GM23338 (cell line): ENCODE results near the gene TRNP1. TPM values are rescaled to one million over a fixed set of nuclear protein-coding genes. Genes with fewer than 3 reads are reported as not detected.

Source experiments
- ATAC-seq: fragments of 200-7000 bp; cut with Tn5 transposase; 3 replicates; pipeline ENCODE4 v1.9.1; 2020
- DNase-seq: peaks from one replicate; pipeline ENCODE4 v3.0.0-alpha.2; 2015; ENCODE audit warnings: low spot score
- H2AFZ ChIP-seq: fragments of 200-600 bp; sonication (generic); 2 replicates; pipeline ENCODE4 v1.8.0; 2016; ENCODE audit warnings: antibody characterized with exemption, mild to moderate bottlenecking, moderate library complexity
- H3F3A ChIP-seq: fragments of 200-600 bp; sonication (generic); replicated peaks from 2 replicates; pipeline ENCODE4 v1.8.0; 2017; ENCODE audit warnings: antibody characterized with exemption, mixed run types, low read depth
- H3K27ac ChIP-seq: fragments of 200-600 bp; sonication (generic); 2 replicates; pipeline ENCODE4 v1.6.1; 2016; ENCODE audit warnings: low read depth
- H3K27me3 ChIP-seq: fragments of 200-600 bp; sonication (generic); 2 replicates; pipeline ENCODE4 v1.8.0; 2016; ENCODE audit warnings: mild to moderate bottlenecking, mixed run types, moderate library complexity; ENCODE audit not compliant: insufficient read depth
- H3K36me3 ChIP-seq: fragments of 200-600 bp; sonication (generic); 2 replicates; pipeline ENCODE4 v1.8.0; 2016; ENCODE audit warnings: mild to moderate bottlenecking; ENCODE audit not compliant: insufficient read depth
- H3K4me1 ChIP-seq: fragments of 200-600 bp; sonication (generic); 2 replicates; pipeline ENCODE4 v1.8.0; 2016; ENCODE audit warnings: mild to moderate bottlenecking, moderate library complexity; ENCODE audit not compliant: insufficient read depth
- H3K4me2 ChIP-seq: fragments of 200-600 bp; sonication (generic); 2 replicates; pipeline ENCODE4 v1.7.1; 2017; ENCODE audit warnings: mixed run types
- H3K4me3 ChIP-seq: fragments of 200-600 bp; sonication (generic); 2 replicates; pipeline ENCODE4 v1.6.1; 2016; ENCODE audit warnings: mixed run types
- H3K79me2 ChIP-seq: fragments of 200-600 bp; sonication (generic); replicated peaks from 2 replicates; pipeline ENCODE4 v1.8.0; 2017; ENCODE audit warnings: mild to moderate bottlenecking; ENCODE audit not compliant: insufficient read depth
- H3K9me2 ChIP-seq: fragments of 200-600 bp; sonication (generic); 2 replicates; pipeline ENCODE4 v1.8.0; 2017; ENCODE audit not compliant: insufficient read depth
- H4K20me1 ChIP-seq: fragments of 200-600 bp; sonication (generic); replicated peaks from 2 replicates; pipeline ENCODE4 v1.8.0; 2017; ENCODE audit warnings: mild to moderate bottlenecking; ENCODE audit not compliant: insufficient read depth
- H3K27ac Mint-ChIP-seq: 2 replicates; pipeline ENCODE4 v1.8.0; 2020; ENCODE audit warnings: inconsistent platforms, mild to moderate bottlenecking, moderate library complexity, mixed read lengths
- H3K27me3 Mint-ChIP-seq: 3 replicates; pipeline ENCODE4 v1.8.0; 2022; ENCODE audit warnings: low read depth, mild to moderate bottlenecking, moderate library complexity, mixed read lengths, inconsistent platforms; ENCODE audit not compliant: insufficient read depth, poor library complexity
- H3K36me3 Mint-ChIP-seq: 3 replicates; pipeline ENCODE4 v1.8.0; 2021; ENCODE audit warnings: low read depth, mild to moderate bottlenecking, inconsistent platforms, moderate library complexity, mixed read lengths
- H3K4me1 Mint-ChIP-seq: 3 replicates; pipeline ENCODE4 v1.8.0; 2020; ENCODE audit warnings: mild to moderate bottlenecking, inconsistent platforms, mixed read lengths
- H3K4me3 Mint-ChIP-seq: 3 replicates; pipeline ENCODE4 v1.8.0; 2021; ENCODE audit warnings: moderate library complexity, mild to moderate bottlenecking, inconsistent platforms, mixed read lengths
- H3K9me3 Mint-ChIP-seq: 3 replicates; pipeline ENCODE4 v1.8.0; 2020; ENCODE audit warnings: moderate library complexity, mild to moderate bottlenecking, inconsistent platforms, mixed read lengths
- CREB1 ChIP-seq: fragments of 250-450 bp; sonication (Bioruptor Pico); IDR thresholded peaks from 2 replicates; pipeline ENCODE4 v1.5.0; 2020; ENCODE audit warnings: low read depth, mild to moderate bottlenecking, moderate library complexity
- EZH2 ChIP-seq: fragments of 200-600 bp; sonication (generic); IDR thresholded peaks from one replicate; pipeline ENCODE4 v1.8.0; 2017; ENCODE audit warnings: antibody characterized with exemption, mild to moderate bottlenecking, low read depth; ENCODE audit not compliant: unreplicated experiment
- EZH2phosphoT487 ChIP-seq: fragments of 200-600 bp; sonication (generic); IDR thresholded peaks from one replicate; pipeline ENCODE4 v1.8.1; 2018; ENCODE audit warnings: antibody characterized with exemption; ENCODE audit not compliant: unreplicated experiment
- JUNB ChIP-seq: IDR thresholded peaks from one replicate; pipeline ENCODE4 v1.6.1; 2016; ENCODE audit warnings: antibody characterized with exemption; ENCODE audit not compliant: unreplicated experiment
- NANOG ChIP-seq: IDR thresholded peaks from 2 replicates; pipeline ENCODE4 v1.6.1; 2016; ENCODE audit warnings: antibody characterized with exemption, borderline replicate concordance
- POLR2AphosphoS5 ChIP-seq: IDR thresholded peaks from 2 replicates; pipeline ENCODE4 v1.6.1; 2016; ENCODE audit warnings: antibody characterized with exemption, low read depth
- REST ChIP-seq: IDR thresholded peaks from one replicate; pipeline ENCODE4 v1.6.1; 2018; ENCODE audit warnings: antibody characterized with exemption; ENCODE audit not compliant: unreplicated experiment
- STAT1 ChIP-seq: IDR thresholded peaks from one replicate; pipeline ENCODE4 v1.6.1; 2016; ENCODE audit warnings: antibody characterized with exemption; ENCODE audit not compliant: unreplicated experiment
- ZNF114 ChIP-seq: fragments of 250-450 bp; sonication (Bioruptor Pico); IDR thresholded peaks from 2 replicates; pipeline ENCODE4 v1.5.0; 2020; ENCODE audit warnings: mild to moderate bottlenecking, moderate library complexity
- ZNF331 ChIP-seq: fragments of 250-450 bp; sonication (Bioruptor Pico); IDR thresholded peaks from 2 replicates; pipeline ENCODE4 v1.5.0; 2020; ENCODE audit warnings: low read depth, mild to moderate bottlenecking, moderate library complexity
- ZNF462 ChIP-seq: fragments of 250-450 bp; sonication (Bioruptor Pico); IDR thresholded peaks from 2 replicates; pipeline ENCODE4 v1.5.0; 2020; ENCODE audit warnings: mild to moderate bottlenecking, moderate library complexity
- polyA plus RNA-seq: library from polyadenylated mRNA; unstranded; fragments of >200 nt; fragmentation: Nextera tagmentation; extraction: Ambion mirVana; gene quantifications from 2 replicates; pipeline ENCODE4 v1.2.1, GENCODE V29; 2016
- total RNA-seq: library from RNA; depleted of rRNA; stranded (reverse); fragments of >200 nt; shearing (Covaris generic); gene quantifications from 2 replicates; pipeline ENCODE4 v1.2.3, GENCODE V29; 2014
- TF ChIP-seq, protein P1 (sequence below), 2 experiments: fragments of 200-600 bp in 1 of 2; sonication (generic) in 1 of 2; conservative IDR thresholded peaks; 2 replicates each; pipeline versions ENCODE4 v1.5.1 to v1.6.1; 2016 to 2017; ENCODE audit warnings: antibody characterized with exemption in 2 of 2, low read depth in 2 of 2, mild to moderate bottlenecking in 2 of 2, moderate library complexity in 1 of 2

Gene TRNP1
- total and polyA plus RNA-seq, 2 experiments from 2014 or later, result 21.2 to 54.3 TPM

GRCh38 chr1:27038020-27038419 is 44.5 kb downstream of the TRNP1 start:
- Mint-ChIP-seq H3K4me3 (no peak overlapping the region), H3K27ac (no peak overlapping the region), H3K36me3 (no peaks in the 10 kb centered on the region), H3K4me1 (peaks cover 40% of the 10 kb centered on the region), H3K27me3 (peaks cover 6% of the 10 kb centered on the region), H3K9me3 (no peaks in the 10 kb centered on the region)
- ATAC-seq, result no peak
- no peak for DNase-seq
- Histone ChIP-seq H4K20me1 (no peaks in the 10 kb centered on the region), H3K79me2 (no peaks in the 10 kb centered on the region), H2AFZ (peak overlapping the region; percentile 52; the same call in 1 of the 2 replicates), H3K4me3 (no peak overlapping the region), H3F3A (no peaks in the 10 kb centered on the region), H3K4me2 (no peak overlapping the region), H3K4me1 (peaks cover 13% of the 10 kb centered on the region), H3K36me3 (no peaks in the 10 kb centered on the region), H3K9me2 (no peaks in the 10 kb centered on the region), H3K27ac (no peak overlapping the region), H3K27me3 (no peaks in the 10 kb centered on the region)
- TF ChIP-seq ZNF462 (CRISPR knock-in tag) (no peak), POLR2AphosphoS5 (no peak), REST (no peak), STAT1 (no peak), EZH2phosphoT487 (no peak), NANOG (no peak), ZNF331 (CRISPR knock-in tag) (no peak), CREB1 (CRISPR knock-in tag) (no peak), JUNB (no peak), EZH2 (no peak), ZNF114 (no peak)
- TF ChIP-seq, protein P1, sequence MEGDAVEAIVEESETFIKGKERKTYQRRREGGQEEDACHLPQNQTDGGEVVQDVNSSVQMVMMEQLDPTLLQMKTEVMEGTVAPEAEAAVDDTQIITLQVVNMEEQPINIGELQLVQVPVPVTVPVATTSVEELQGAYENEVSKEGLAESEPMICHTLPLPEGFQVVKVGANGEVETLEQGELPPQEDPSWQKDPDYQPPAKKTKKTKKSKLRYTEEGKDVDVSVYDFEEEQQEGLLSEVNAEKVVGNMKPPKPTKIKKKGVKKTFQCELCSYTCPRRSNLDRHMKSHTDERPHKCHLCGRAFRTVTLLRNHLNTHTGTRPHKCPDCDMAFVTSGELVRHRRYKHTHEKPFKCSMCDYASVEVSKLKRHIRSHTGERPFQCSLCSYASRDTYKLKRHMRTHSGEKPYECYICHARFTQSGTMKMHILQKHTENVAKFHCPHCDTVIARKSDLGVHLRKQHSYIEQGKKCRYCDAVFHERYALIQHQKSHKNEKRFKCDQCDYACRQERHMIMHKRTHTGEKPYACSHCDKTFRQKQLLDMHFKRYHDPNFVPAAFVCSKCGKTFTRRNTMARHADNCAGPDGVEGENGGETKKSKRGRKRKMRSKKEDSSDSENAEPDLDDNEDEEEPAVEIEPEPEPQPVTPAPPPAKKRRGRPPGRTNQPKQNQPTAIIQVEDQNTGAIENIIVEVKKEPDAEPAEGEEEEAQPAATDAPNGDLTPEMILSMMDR (conservative IDR thresholded peaks at IDR 0.05; ENCODE audit: low read depth in 2 of 2), result no peak
